ENCODE results near the gene EPHA6.

The EPHA6 gene

DNA sequence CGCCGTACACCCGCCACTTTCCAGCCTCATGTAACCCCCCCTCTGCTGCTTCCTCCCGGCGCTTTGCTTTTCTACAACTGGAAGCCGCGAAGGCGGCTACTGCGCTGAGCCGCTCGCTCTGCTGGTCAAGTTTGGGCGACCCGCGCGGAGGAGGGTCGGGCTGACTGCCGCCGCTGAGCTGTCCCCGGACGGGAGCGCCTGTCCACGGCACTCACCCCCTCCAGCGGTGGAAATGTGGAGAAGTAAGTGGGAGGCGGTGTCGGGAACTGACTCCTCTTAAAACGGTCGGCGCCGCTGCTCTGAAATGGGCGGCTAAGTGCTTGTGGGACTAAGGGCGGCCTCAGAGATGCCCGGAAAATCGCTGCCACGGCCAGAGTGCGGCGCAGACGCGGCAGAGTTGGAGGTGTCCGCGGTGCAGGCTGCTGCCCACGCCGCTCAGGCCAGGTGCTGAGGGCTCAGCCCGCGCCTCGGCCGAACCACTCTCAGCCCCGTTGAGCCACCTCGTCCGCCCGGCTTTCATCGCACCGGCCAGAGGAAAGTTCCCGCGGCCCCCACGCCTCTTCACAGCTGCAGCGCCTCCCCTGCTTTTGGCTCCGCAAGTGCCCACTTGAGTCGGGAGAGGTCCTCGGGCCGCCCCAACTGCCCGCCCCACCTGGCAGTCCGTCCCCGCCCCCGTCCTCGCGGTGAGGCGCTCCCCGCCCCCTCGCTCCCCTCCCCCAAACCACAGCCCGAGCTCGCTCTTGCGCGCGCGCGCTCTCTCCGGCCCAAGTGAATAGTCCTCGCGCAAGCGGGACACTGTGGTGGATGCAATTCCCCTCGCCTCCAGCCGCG is at the start of gene EPHA6:
Gene EPHA6 (plus strand): TSS at position 775 of the 831 bp plus-strand sequence.
- peak; percentile 50 for DNase-seq

DNA sequence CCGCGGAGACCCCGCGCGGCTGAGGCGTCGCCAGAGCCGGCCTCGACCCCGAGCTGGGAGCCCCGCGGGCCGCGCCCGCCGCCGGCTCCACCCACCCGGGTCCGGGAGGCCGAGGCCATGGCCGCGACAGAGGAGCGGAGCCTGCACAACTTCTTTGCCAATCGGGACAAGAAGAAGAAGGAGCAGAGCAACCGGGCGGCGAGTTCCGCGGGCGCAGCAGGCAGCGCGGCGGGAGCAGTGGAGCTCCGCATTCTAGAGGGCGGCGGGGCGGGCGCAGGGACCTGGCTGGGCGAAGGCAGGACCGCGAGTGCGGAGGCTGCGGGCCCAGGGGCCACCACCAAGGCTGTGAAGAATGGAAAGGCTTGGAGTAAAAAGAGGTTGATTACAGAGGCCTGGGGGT is 37.6 kb upstream of the EPHA6 start:
- DNase-seq, result no peak

DNA sequence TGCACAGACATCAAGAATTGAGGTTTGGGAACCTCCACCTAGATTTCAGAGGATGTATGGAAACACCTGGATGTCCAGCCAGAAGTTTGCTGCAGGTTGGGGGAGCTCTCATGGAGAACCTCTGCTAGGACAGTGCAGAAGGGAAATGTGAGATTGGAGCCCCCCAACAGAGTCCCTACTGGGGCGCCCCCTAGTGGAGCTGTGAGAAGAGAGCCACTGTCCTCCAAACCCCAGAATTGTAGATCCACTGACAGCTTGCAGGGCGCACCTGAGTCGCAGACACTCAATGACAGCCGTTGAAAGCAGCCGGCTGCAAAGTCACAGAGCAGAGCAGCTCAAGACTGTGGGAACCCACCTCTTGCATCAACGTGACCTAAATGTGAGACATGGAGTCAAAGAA is 34.6 kb upstream of the EPHA6 start:
- no peak for DNase-seq

DNA sequence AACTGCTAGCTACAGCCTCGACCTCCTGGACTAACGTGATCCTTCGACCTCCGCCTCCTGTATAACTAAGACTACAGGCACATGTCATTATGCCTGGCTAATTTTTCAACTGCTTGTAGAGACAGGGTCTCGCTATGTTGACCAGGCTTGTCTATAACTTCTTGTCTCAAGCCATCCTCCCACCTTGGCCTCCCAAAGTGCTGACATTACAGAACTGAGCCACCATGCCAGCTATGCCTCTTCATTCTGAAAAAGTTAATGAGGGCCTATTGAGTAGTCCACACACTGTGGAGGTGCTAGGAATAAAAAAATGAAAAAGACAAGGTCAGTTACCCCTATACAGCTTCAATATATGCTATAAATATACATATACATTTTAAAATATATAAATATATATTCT is 18.3 kb upstream of the EPHA6 start:
- no peak for DNase-seq

DNA sequence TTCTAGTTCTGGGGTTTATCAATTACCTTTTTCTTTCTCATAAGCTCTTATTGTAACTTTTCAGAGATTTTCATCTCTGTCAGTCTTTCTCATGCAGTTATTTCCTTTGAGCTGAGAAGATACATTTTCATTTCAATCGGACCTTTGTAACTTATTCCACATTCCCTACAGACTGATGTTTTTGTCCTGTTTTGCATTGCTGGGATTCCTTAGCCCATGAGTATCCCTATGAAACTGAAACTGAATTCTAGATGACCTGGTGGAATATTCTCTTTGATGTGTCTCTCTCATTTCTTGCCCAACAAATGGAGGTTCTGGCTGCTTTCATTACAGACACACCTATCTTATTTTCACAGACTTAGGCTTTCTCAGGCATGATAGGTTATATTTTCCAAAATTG is 10.5 kb upstream of the EPHA6 start:
- DNase-seq, result no peak

DNA sequence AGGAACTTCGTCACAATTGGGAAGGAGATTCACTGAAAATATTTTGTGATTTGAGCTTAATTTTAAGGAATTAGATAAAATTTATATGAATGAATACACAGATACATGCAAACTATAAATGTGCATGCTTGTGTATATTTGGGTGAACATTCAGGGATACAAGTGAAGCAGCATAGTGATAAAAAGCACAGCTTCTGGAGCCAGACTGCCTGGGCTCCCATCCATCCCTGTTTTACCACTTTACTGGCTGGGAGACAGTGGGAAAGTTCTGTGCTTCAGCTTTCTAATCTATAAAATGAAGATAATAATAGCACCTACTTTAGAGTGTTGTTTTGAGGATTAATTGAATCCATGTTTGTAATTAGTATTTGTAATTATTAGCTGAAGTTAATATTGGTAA is 8.1 kb upstream of the EPHA6 start:
- no peak for DNase-seq

DNA sequence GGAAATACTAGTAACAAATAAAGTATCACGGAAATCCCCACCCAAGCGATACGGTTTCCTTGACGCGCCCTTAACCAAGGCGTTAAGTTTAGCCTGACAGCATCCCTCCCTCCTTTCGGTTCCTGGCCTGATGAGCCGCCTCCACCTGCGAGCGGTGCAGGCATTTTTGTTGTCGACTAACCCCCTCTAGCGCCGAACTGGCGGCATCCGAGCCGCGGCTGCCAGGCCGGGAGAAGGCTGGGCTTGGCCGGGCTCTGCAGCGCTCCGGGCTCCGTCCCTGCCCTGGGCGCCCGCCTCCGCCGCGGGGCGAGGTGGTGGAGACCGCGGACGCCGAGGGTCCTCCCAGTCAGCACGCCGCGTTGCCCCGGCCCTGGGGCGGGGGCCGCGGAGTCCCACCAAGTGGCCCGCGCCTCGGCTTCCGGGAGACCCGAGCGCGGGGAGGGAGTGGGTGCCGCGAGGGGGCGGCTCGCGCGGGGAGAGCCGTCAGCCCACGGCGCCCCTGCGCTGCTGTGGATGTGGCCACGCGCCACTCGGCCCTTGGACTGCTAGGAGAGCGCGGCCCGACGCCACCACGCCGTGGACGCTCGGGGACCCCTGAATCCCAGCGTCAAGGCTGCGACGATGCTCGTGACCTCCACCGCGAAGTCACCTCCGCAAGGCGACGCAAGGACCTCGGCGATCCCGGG is 1.1 kb upstream of the EPHA6 start:
- DNase-seq, result peak; percentile 75

DNA sequence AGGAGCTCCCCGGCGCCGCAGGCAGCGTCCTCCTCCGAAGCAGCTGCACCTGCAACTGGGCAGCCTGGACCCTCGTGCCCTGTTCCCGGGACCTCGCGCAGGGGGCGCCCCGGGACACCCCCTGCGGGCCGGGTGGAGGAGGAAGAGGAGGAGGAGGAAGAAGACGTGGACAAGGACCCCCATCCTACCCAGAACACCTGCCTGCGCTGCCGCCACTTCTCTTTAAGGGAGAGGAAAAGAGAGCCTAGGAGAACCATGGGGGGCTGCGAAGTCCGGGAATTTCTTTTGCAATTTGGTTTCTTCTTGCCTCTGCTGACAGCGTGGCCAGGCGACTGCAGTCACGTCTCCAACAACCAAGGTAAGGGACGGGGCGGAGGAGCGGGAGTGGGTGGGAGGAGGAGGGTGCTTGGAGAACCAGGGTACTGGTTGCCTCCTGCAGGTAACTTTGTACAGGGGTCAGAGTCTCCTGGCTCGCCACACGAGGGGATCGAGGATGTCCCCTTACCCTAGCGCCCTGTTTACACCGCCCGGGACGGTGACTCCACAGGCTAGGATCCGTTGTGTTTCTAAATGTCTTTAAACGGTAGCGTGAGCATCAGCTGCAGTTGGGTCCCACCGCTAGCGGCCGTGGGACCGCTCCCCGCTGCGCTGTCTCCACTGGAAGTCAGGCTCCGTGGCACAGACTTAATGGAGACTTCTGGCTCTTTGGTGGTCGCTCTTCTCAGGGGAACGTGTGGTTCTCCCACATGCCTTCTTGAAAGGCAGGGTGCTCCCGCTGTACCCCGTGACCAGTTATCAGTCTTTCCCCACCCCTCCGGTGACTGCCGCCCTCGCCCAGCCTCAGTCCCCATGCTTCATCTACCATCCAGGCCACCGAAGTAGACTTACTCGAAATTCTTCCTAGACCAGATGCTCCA is 515 bp downstream of the EPHA6 start:
- no peak for DNase-seq

DNA sequence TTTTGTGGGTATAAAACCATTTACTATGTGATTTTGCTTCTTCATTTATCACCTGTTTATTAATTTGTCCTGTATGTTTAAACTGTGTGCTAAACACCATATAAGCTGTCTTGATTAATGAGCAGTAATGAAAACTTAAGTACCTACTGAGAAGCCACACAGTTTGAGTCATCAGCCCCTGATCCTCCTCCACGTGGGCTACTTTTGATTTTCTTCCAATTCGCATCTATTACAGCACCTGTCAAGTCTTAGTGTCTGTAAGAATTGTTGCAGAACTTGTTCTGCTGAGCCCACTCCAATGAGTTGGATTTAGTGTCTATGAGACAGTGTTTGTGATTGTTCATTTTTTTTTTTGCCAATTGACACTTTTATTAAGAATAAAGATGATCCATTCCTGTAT is 16.8 kb downstream of the EPHA6 start:
- no peak for DNase-seq

DNA sequence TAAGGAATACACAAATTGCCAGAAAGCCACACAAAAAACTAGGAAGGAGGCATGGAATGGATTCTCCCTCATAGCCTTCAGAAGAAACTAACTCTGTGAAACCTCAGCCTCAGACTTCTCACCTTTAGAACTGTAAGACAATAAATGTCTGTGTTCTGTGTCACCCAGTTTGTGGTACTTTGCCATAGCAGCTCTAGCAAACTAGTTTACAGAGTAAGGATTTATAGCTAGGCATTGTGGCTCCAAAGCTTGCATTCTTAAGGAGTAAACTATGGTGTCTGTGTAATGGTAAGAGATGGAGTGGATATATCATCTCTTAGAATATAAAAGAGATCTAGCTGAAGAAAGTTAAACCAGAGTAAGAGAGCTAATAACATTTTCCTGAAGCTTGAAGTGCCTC is 18.9 kb downstream of the EPHA6 start:
- DNase-seq, result no peak

DNA sequence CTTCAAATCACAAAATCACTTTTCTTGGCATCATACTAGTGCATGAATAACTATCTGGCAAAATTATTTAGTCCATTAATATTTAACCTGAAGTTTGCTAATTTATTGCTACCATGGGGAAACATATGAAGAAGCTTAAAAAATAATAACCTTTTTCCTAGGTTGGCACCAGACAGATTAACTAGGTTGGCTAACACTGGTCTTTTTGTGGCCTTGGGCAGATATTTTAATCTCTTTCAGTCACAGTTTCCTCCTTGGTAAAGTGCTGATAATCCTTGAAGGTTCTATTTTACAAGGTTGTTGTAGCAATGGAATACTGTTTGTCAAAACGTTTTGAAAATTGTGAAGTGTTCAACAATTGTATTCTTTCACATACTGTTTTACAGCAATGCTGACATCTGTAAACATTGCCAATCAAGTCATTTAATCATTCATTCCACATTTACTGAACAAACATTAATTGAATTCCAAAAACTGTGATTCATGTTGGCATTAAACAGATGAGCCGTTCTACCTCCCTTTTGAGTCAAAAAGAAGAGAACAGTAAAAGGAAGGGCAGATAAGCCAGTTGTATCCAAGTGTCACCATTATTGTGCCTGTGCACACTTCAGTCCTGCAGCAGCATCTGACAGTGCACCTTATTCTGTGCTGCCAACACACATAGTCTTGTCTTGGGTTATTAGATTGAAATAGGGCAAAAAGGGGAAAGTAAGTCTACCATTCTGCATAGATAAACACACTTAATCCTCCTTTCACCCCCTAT is 21.9 kb downstream of the EPHA6 start:
- DNase-seq, result no peak

DNA sequence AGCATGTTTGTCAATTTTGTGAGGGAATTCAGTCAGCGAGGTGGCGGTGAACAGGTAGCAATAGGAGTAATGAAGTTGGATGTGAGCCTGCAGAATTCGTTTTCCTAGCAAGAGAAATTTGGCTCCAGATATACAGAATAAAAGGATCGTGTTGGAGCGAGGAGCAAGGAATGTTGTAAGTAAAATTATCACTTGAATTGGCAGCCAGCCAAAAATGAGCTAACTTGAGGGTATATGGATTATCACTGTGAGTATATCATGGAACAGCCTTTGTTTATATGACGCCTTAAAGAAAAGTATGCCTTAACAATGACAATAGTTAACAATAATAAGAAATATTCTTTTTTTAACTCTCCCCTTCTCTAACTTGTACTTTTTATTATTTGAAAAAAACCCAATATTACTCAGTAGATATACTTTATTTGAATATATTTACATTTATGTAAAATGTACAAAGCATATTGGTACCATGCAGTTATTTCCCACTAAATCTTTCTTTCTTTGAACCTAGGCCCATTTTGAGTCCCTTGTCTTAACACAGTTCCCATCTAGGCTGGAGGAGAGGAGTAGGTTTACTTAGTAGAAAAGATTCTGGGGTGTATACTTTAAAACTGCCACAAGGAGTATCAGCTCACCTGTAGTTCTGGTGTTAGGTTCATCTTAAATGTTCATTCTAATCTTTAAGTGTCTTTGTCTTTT is 29.3 kb downstream of the EPHA6 start:
- peak; percentile 3 for DNase-seq

DNA sequence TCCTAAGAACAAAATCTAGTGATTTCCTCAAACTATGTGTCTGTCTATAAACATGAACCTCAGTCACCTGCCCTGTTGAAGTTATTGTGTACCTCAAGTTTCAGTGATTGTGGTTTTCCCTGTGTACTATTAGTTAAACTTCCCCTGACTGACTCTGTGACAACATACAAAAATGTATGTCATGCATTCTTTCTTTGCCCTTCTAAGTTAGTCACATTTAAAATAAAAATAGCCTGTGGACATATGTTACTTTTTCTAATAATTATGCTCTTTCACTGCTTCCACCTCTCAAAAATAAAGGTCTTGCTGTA is 29.8 kb downstream of the EPHA6 start:
- no peak for DNase-seq

DNA sequence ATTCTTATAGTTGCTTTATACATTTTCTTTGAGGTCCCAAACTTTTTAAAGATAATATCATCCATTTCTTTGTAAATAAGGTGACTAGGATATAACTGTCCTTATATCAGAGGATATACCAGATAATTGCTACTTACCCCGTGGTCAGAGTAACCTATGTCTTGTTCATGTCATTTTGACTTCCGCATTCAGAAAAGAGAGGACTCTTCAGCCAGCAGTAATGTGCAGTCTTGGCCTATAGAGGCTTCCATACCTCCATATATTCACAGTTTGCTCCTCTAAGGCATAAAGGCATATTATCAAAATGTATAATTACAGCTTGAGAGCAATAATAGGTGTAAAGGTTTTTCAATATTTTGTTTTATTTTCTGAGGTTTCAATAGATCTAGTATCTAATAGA is 38.5 kb downstream of the EPHA6 start:
- no peak for DNase-seq

DNA sequence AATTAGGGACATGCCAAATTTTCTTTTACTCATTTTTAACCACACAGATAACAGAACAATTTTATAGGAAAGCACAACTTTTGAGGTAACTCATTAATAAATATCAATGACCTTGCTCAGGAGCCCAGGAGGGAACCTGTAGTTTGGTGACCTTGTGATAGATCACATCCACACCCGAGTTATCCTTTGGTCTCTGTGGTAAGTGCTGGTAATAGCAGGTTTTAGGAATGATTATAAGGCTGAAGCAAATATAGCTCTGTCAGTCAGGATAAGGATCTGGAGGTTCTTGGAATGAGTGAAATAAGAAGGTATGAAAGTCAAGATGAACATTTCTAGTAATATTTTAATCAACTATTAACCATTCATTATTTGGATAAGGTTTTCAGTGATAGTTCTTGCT is 46.5 kb downstream of the EPHA6 start:
- DNase-seq, result no peak

DNA sequence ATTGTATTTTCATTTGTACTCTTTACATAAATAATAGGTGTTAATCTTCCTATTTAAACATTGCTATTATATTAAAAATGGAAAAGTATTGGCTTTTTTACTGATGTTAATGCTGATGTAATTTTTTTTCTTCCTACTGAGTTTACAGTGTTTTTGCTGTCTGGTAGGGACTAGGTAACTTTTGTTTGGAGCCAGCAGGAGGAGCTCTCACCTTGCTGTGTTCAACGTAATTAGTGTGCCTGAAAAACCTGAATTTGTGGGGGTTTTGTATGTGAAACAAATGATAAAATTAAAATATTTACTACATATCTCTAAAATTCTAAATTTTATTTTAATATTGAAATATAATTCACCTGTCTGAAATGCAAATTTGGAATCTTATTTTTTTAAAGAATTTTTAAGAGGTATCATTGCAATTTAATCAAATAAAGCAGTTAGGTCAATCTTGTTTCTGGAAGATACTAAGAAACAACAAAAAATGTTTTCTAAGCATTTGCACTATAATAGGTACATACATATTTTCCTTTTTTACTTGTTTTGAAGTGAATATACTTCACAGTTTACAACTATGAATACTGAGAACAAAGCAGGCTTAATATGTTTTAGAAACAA is 48.8 kb downstream of the EPHA6 start:
- DNase-seq, result peak; percentile 73

DNA sequence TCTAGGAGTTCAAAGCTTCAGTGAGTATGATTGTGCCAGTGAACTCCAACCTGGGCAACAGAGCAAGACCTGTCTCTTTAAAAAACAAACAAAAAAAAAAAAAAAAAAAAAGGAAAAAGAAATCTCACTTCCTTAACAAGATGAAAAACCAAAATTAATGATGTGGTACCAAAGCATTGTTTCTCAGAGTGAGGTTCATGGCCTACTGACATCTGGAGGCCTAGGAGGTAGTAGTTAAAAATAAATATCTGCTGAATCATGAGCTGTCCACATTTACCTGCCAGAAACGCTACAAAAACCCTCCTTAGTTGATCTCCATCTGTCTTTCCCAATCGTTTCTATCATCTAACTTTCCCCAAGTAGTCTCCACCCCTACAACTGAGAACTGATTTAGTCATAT is 51.2 kb downstream of the EPHA6 start:
- no peak for DNase-seq

DNA sequence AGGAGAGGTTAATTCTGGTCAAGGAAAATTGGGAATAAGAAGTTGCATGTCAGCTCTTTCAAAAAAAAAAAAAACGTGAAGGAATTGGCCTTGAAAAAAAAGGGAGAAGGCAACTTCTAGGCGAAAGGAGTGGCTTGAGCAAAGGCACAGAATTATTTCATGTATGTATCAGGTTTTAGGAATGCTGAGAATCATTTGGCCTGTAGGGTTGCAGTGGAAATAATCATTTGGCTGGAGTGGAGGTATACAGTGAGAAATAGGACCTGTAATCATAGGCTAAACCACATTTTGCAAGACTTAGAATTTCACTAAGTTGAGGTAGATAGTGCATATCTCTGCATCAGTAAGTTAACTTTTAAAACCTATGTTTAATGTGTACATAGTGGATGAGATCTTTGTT is 54.9 kb downstream of the EPHA6 start:
- no peak for DNase-seq

DNA sequence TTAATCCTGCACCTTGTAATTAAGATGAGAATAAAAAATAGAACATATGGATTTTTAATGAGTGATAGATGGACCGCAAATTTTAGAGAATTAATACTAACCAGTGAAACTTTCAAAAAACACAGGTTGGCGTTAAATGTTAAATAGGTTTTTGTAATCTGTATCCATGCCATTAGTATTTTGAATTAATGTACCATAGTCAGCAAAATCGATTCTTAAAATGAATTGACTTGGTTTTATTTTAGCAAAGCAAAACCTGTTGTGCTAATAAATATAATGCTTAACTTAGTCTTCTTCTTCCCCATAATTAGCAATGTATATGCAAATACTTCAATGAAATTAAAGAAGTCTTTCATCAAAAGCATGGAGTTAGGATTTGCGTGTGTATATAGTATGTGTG is 63.1 kb downstream of the EPHA6 start:
- DNase-seq, result no peak

DNA sequence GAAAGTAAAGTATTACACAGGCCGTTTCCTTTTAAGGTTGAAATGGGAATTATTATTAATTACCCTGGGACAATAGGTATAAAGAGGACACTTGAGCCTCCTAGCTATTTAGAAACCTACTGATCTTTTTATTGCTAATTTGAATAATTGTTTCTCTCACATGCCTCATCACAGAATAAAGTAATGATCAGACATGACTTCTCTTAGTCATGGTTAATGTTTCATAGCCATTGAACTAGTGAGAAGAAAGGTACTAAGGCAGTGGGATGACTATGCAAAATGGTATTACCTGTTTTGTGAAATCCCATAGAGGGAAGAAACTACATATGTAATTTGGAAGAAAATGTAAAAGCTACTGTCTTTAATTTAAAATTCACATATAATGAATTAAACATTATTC is 85.6 kb downstream of the EPHA6 start:
- DNase-seq, result no peak

DNA sequence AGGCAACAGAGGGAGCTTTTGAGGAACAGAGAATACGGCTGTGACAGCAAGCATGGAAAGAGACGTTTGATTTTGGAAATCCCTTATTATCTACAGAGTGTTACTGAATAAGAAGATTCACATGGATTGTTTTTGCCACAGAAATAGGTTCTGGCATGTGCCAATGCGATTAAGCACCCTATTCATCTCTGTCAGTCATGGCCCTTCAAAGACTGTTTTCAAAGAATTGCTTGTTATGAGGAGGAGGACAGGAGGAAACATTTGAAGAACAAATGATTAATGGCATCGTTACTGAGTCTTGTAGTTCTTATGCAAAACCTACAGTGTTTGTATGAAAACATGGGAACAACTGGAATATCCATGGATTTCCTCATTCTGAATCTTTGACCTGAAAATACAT is 86.2 kb downstream of the EPHA6 start:
- no peak for DNase-seq

DNA sequence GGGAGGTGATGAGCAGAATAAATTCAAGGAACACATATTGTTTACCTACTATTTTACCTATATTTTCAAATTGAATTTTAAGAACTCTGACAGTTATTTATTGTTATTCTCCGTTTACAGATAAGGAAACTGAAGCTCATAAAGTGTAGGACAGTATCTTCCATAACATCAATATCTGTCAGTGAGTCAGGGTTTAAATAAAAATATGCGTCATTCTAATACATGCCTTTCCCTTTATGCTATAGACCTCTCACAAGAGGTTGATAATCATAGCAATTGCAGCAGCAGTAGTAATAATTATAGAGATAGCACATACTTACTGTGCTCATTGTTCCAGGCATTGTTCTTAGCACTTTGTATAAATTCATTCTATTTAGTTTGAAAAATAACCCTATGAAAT is 101.1 kb downstream of the EPHA6 start:
- DNase-seq, result peak; percentile 4

Measured in COR-L47 (cell line).